Mesodermal cell (in vitro differentiated cells): ENCODE results near the gene DHX15.
"Not testable (repeated sequence)": the region's sequence is repeated elsewhere in the genome, so short reads cannot be mapped to it uniquely, and the experiment has no call there.

ENCODE experiments used
- H3K27ac ChIP-seq: 2 replicates; pipeline ENCODE4 v1.7.0; 2013; ENCODE audit warnings: mild to moderate bottlenecking, low read depth, low read length, moderate library complexity; ENCODE audit not compliant: severe bottlenecking
- H3K36me3 ChIP-seq: 2 replicates; pipeline ENCODE4 v1.7.1; 2013; ENCODE audit warnings: mild to moderate bottlenecking, low read length, moderate library complexity; ENCODE audit not compliant: control insufficient read depth, insufficient read depth
- H3K4me1 ChIP-seq: one replicate; pipeline ENCODE4 v1.7.1; 2013; ENCODE audit warnings: mild to moderate bottlenecking, low read length; ENCODE audit not compliant: insufficient read depth, control insufficient read depth, poor library complexity, severe bottlenecking
- H3K4me3 ChIP-seq: 2 replicates; pipeline ENCODE4 v1.7.0; 2013; ENCODE audit warnings: low read length, control low read depth, mild to moderate bottlenecking; ENCODE audit not compliant: insufficient read depth, poor library complexity, severe bottlenecking; ENCODE audit errors: extremely low read depth
- H3K9me3 ChIP-seq: 2 replicates; pipeline ENCODE4 v1.7.1; 2013; ENCODE audit warnings: mild to moderate bottlenecking, low read length, moderate library complexity; ENCODE audit not compliant: control insufficient read depth
- WGBS, 2 experiments: methylation state at CpG; one replicate each; pipeline ENCODE4 v1.1.5; 2013; ENCODE audit warnings: missing lambda C conversion rate in 2 of 2; ENCODE audit not compliant: insufficient coverage in 2 of 2; 5-methylcytosine and 5-hydroxymethylcytosine counted together

The DHX15 gene

DNA sequence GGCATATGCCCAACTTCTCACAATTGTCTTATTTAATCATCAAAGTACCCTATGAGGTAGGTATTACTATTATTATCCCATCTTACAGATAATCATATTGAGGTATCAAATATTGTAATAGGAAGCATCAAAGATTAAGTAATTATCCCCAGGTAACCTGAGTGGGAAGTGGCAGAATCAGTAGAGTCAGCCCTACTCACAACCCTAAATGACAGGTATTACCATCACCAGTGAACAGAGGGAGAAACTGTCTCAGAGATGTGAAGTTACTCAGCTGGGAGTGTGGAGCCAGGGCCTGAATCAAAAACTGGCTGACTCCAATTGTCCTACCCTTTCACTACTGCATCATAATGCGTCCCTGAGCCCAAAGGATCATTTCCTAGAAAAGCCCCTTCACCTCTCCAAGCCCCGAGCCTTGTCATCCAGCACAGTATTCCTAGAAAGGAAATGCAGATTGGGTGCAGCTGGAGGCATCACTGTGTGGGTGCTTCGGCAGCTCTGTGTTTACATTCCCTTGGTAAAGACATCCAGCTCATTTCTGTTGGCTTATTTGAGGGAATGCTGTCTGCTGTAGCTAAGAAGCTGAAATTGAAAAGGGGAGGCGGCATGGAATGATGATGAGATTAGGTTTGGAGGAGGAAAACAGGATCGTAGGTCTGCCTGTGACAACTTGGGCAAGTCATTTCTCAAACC is 72.8 kb downstream of the DHX15 start:
- H3K36me3 ChIP-seq, result peaks cover 42% of the 10 kb centered on the region
- H3K4me1 ChIP-seq, result no peaks in the 10 kb centered on the region
- H3K4me3 ChIP-seq, result no peak overlapping the region
- H3K9me3 ChIP-seq, result no peaks in the 10 kb centered on the region
- 55 to 73% methylated on average over 3 to 4 of the region's 5 CpGs for WGBS, 2 experiments
- peak overlapping the region; percentile 29 for H3K27ac ChIP-seq

DNA sequence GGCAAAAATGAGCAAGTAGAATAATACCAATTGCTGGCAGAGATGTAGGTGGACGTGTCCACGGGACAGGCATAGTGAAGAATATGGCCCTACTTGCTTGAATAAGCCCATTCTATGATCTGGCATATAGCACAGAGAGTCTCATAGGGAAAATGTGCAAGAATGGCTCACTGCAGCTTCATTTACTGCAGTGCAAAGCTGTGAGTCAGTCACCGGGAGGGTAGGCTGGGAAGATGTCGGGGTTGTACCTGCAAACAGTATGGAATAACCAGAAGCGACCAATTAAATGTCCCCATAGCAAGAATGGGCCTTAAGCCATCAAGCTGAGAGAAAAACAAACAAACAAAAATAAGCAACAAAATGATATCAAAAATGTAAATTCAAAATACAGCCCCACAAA is 74.3 kb downstream of the DHX15 start:
- H3K4me1 ChIP-seq, result no peaks in the 10 kb centered on the region
- H3K27ac ChIP-seq, result no peak overlapping the region
- H3K4me3 ChIP-seq, result no peak overlapping the region
- H3K36me3 ChIP-seq, result peaks cover 32% of the 10 kb centered on the region
- 89 to 91% methylated on average over 4 of the region's 5 CpGs for WGBS, 2 experiments
- H3K9me3 ChIP-seq, result no peaks in the 10 kb centered on the region

DNA sequence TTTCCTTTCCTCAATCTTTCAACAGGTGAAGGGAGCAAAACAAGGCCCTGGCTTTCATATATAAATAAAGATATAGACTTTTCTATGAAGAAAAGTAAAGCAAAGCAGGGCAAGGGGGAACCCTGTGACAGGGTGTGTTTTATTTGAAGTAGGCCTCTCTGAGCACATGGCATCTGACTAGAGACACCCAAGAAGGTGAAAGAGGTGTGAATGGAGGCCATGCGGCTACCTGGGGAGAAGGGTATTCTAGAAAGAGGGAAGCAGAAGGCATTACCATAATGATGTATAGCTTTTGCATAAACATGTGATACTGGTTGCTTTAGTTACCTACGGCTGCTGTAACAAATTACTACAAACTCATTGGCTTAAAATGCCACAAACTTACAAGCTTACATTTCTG is 75.8 kb downstream of the DHX15 start:
- no peak overlapping the region for H3K4me3 ChIP-seq
- peaks cover 19% of the 10 kb centered on the region for H3K36me3 ChIP-seq
- no peak overlapping the region for H3K27ac ChIP-seq
- no peaks in the 10 kb centered on the region for H3K4me1 ChIP-seq
- no peaks in the 10 kb centered on the region for H3K9me3 ChIP-seq
- 80 to 100% methylated on average over 1 of the region's 2 CpGs for WGBS, 2 experiments

DNA sequence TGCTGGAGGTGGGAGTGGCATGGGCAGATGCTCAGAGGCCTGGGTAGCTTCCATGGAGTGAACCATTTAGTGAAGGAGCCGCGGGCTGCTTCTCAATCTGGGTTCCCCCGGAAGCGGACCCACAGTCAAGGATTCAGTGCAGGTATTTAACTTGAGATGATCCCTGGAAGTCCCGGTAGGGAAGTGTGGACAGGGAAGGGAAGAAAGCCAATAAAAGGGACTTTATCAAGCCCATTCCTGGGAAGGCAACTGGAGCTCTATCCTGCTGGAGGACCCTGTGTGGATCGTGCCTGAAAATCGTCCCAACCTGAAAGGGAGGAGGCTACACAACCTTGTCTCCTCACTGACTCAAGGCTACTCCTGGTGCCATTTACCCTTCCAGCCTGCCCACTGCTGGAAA is 76.9 kb downstream of the DHX15 start:
- H3K36me3 ChIP-seq, result peaks cover 14% of the 10 kb centered on the region
- H3K4me3 ChIP-seq, result no peak overlapping the region
- no peak overlapping the region for H3K27ac ChIP-seq

DNA sequence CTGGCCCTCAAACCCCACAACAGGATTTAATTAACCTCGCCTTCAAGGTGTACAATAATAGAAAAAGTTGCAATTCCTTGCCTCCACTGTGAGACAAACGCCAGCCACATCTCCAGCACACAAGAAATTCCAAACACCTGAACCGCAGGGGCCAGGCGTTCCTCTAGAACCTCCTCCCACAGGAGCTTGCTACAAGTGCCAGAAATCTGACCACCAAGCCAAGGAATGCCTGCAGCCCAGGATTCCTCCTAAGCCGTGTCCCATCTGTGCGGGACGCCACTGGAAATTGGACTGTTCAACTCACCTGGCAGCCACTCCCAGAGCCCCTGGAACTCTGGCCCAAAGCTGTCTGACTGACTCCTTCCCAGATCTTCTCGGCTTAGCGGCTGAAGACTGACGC is 81.3 kb downstream of the DHX15 start:
- 77 to 80% methylated on average over 8 to 10 of the region's 10 CpGs for WGBS, 2 experiments

More for the DNA sequence above, 76.9 kb downstream of the DHX15 start:
- 87 to 88% methylated on average over 5 to 6 of the region's 7 CpGs for WGBS, 2 experiments
- Histone ChIP-seq H3K9me3 (no peaks in the 10 kb centered on the region), H3K4me1 (no peaks in the 10 kb centered on the region)

DNA sequence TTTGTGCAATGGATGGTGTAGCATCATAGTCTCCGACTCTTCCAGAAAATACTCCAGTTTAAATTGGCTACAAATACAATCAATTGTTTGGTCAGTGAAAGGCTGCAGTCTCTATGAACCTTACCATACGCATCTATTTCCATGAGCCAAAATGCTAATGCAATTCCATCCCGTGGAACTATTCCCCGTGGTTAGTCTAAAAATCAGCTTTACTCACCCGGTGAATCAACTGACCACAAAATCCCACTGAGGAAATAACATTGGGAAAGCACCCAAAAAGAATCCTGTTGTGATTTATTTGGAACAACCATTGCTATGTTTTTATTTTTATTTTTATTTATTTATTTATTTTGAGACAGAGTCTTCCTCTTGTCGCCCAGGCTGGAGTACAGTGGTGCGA is 87.1 kb downstream of the DHX15 start:
- Histone ChIP-seq H3K9me3 (no peaks in the 10 kb centered on the region), H3K36me3 (no peaks in the 10 kb centered on the region), H3K4me1 (no peaks in the 10 kb centered on the region), H3K27ac (no peak overlapping the region), H3K4me3 (no peak overlapping the region)
- WGBS, 2 experiments, result 93 to 100% methylated on average over 1 to 4 of the region's 7 CpGs

More for the DNA sequence above, 81.3 kb downstream of the DHX15 start:
- H3K36me3 ChIP-seq, H3K4me1 ChIP-seq, H3K4me3 ChIP-seq, H3K27ac ChIP-seq, H3K9me3 ChIP-seq: not testable (repeated sequence)

DNA sequence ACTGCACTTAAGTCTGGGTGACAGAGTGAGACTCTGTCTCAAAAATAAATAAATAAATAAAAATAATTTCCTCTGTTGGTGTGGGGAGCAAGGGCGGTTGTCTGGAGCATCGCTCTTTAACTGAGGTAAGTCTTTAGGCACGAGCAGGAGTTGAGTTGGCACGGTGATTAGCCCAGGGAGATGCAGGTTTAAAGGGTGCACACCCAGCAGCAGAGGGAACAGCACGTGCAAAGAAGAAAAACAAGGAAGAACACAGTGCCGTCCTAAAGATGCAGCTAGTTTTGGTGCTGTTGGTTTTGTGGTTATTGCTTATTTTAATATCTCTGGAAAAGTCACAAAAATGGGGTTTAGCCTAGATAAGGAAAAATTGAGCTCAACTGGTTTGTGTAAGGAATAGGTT is 87.8 kb downstream of the DHX15 start:
- no peaks in the 10 kb centered on the region for H3K9me3 ChIP-seq
- 94 to 95% methylated on average over 6 of the region's 6 CpGs for WGBS, 2 experiments
- H3K4me3 ChIP-seq, result no peak overlapping the region
- no peaks in the 10 kb centered on the region for H3K36me3 ChIP-seq
- H3K27ac ChIP-seq, result no peak overlapping the region
- no peaks in the 10 kb centered on the region for H3K4me1 ChIP-seq

DNA sequence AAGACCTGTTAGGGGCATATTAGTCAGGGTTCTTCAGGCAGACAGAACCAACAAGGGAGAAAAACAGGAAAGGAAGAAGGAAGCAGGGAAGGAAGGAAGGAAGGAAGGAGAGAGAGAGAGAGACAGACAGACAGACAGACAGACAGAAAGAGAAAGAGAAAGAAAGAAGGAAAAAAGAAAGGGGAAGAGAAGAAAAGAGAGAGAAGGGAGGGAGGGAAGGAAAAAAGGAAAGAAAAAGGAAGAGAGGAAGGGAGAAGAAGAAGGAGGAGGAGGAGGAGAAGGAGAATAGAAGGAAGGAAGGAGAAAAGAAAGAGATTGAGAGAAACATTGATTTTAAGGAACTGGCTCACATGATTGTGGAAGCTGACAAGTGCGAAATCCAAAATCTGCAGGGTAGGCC is 89.0 kb downstream of the DHX15 start:
- Histone ChIP-seq H3K27ac (no peak overlapping the region), H3K4me1 (no peaks in the 10 kb centered on the region), H3K9me3 (no peaks in the 10 kb centered on the region), H3K36me3 (no peaks in the 10 kb centered on the region), H3K4me3 (no peak overlapping the region)
- WGBS, 2 experiments, result 83 to 90% methylated on average over 1 of the region's 1 CpG

DNA sequence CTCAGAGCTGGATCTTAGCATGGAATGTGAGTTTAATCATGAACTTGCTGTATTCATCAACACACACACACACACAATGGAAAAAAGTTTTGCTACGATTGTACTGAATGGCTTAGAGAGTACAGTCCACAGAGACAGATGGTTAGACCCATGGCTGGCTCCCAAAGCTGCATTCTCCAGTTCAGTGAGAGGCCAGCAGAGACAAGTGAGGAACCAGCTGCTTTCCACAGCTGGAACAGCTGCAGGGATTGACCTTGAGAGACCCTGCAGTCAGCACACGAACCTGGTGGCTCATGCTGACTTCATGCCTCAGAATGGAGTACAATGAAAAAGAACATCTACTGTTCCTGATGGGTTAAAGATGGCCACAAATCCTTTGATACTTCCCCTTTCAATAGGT is 94.5 kb downstream of the DHX15 start:
- Histone ChIP-seq H3K9me3 (no peaks in the 10 kb centered on the region), H3K4me3 (no peak overlapping the region), H3K4me1 (no peaks in the 10 kb centered on the region), H3K27ac (no peak overlapping the region), H3K36me3 (no peaks in the 10 kb centered on the region)
- WGBS, 2 experiments, result 89 to 90% methylated on average over 1 to 2 of the region's 2 CpGs

DNA sequence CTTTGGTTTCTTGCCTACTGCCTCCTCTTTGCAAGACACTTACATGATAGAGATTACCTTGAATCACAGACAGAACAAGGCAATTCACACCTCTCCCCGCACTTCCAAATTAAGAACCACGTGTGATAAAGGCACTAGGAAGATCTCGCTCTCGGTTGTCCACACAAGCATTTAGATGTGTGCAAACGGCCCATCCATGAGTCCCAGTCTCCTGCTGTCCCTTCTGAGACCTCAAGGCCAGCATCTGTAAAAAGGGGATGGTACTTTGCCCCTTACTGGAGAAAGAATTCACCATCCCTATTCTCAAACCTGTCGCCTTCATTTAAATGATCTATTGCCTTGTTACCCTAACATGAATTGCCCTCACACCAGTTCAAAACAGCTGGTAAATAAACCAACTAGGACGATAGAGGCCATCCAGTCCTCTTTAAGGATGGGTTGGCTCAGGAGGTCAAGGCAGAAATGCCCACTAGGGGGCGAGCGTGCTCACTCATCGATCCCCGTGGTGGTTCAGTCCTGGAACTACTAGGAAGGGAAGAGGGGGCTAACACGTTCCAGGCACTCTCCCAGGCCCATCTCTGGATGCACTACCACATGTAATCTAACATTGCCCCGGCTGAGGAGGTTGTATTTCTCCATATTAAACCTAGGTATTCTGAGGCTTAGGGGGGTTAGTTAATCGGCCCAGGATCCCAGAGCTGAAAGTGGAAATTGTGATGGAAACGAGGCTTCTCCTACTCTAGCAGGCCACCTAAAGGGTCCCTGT is 95.8 kb downstream of the DHX15 start:
- no peak overlapping the region for H3K27ac ChIP-seq
- 44 to 46% methylated on average over 6 to 11 of the region's 15 CpGs for WGBS, 2 experiments
- H3K36me3 ChIP-seq, result no peaks in the 10 kb centered on the region
- no peaks in the 10 kb centered on the region for H3K4me1 ChIP-seq
- H3K4me3 ChIP-seq, result no peak overlapping the region
- no peaks in the 10 kb centered on the region for H3K9me3 ChIP-seq

DNA sequence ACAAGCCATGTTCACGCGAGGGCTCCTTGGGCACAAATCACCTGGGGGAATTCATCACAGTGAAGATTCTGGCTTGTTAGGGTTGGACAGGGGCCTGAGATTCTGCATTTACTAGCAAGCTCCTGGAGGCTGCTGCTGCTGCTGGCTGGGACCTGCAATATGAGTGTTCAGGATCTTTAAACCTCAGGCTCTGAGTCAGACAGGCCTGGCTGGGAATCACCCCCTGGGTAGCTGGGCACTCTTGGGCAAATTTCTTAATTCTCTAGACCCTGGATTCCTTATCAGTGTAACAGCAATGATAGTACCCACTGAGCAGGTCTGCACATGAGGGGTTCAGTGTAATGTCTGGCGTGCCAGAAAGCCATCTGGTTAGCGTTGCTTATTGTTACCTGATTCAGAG is 101.5 kb downstream of the DHX15 start:
- H3K36me3 ChIP-seq, result no peaks in the 10 kb centered on the region
- H3K4me3 ChIP-seq, result no peak overlapping the region
- H3K4me1 ChIP-seq, result no peaks in the 10 kb centered on the region
- no peak overlapping the region for H3K27ac ChIP-seq
- 94% methylated on average over 2 to 4 of the region's 4 CpGs for WGBS, 2 experiments
- no peaks in the 10 kb centered on the region for H3K9me3 ChIP-seq
